HL-60/S4 treated with phorbol 12-myristate 13-acetate at 8.2 ng/mL for 4 days and 3 days (cell line): ENCODE data around the gene TECTA.
"Not testable (repeated sequence)": the region's sequence is repeated elsewhere in the genome, so short reads cannot be mapped to it uniquely, and the experiment has no call there.

Source experiments
- in situ Hi-C: fragments of 300-500 bp; cut with MboI; formaldehyde crosslinking; loops from 2 replicates; pipeline ENCODE4 v1.15.0; 2022; ENCODE audit warnings: low sequenced_read_pairs

Gene TECTA

GRCh38 chr11:121161349-121161917 is 60.4 kb downstream of the TECTA start:
- in situ Hi-C loops: no loop called here

- in situ Hi-C loops: no loop called here
These were observed 62.7 kb downstream of the TECTA start for GRCh38 chr11:121163658-121164308.

DNA sequence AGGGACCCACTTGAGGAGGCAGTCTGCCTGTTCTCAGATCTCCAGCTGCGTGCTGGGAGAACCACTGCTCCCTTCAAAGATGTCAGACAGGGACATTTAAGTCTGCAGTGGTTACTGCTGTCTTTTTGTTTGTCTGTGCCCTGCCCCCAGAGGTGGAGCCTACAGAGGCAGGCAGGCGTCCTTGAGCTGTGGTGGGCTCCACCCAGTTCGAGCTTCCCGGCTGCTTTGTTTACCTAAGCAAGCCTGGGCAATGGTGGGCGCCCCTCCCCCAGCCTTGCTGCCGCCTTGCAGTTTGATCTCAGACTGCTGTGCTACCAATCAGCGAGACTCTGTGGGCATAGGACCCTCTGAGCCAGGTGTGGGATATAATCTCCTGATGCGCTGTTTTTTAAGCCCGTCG is 76.6 kb downstream of the TECTA start:
- in situ Hi-C loops: not testable (repeated sequence)

DNA sequence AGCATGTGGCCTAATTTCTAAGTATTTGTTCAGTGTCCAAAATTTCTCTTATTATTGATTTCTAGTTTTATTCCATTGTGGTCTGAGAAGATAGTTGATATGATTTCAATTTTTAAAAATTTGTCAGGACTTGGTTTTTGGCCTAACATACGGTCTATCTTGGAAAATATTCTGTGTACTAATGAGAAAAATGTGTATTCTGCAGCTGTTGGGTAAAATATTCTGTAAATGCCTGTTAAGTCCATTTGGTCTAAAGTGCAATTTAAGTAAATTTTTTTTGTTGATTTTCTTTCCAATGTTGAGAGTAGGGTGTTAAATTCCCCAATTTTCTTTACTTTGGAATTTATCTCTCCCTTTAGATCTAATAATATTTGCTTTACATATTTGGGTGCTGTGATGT is 78.3 kb downstream of the TECTA start:
- in situ Hi-C loops: no loop called here

DNA sequence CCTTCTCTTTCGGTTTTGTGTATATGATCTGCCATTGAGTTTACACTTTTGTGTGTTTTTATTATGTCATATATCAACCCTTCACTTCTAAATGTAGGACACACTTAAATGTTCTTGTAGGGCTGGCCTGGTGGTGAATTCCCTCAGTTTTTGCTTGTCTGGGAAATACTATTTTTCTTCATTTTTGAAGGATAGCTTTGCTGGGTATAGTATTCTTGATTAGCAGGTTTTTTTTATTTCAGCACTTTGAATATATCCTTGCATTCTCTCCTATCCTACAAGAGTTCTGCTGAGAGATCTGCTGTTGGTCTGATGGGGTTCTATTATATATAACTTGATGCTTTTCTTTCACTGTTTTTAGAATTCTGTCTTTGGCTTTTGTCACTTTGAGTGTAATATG is 79.1 kb downstream of the TECTA start:
- in situ Hi-C loops: no loop called here

DNA sequence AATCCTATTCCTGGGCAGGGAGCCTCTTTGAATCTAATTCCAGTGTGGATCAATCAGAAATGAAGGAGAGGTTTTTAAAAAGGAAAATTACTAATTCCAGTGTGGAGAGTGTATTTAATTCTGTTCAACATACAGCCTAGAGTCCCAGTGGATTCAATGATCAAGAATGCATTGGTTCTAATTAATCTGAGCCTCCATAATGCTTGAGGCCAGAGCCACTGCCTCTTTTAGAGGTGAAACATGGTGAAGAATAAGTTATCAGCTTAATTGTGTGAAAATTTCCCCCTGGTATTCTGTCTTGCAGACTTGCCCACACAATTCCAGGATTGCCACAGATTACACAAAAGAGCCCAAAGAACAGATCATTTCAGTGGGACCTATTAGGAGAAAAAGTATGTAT is 87.7 kb downstream of the TECTA start:
- in situ Hi-C loops: no loop called here

DNA sequence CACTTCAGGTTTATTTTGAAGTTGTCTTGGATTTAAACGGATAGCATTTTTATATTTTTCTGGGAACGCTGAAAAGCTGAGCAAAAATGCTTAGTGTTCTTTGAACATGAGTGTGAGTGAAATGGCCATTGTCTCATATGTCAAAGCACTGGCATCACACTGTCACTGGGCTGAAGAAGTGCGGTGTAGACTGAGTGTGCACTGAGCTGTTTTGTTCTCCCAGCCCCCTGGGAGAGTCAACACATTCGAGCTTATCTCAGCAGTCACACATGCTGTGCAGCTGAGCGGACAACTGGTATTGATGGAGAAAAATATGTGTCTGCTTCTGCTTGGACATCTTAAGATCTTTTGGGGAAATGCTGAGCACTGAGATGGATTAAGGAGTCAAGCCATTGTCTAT is 90.8 kb downstream of the TECTA start:
- in situ Hi-C loops: no loop called here

DNA sequence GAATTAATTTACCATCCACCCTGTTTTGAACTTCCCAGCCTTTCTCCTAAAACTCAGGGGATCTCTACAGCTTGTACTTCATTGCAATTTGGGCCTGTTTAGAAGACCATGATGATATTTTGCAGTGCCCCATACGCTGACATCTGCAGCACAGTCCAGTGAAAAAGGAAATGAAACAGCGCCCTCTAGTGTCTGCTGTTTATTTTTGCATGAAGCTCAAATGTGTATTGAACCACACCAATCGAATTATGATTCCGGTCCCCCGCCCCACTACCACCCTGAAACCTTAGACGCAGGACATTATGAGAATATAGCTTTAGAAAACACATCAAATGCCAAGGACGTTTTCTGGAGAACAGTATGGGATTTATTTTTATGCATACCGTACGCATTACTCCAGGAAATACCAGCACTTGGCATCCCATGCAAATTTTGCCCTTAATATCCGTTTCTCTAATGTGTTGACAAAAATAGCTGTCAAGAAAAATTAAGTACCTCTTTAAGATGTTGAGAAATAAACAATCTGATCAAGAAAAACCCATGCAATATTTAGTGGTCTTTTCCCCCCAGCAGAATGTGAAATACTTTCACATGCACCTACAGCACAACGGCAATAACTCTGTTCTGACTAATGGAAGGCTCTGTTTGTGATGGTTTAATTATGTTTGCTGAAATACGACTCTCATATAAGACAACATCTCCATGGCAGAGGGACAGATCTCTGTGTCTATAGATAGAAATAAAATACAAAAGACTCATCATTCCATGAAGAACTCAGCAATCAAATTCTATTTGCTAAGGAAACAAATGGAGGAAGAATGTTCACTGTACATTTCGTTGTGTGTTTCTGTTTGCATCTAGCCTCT is 93.9 kb downstream of the TECTA start:
- in situ Hi-C loops: no loop called here

DNA sequence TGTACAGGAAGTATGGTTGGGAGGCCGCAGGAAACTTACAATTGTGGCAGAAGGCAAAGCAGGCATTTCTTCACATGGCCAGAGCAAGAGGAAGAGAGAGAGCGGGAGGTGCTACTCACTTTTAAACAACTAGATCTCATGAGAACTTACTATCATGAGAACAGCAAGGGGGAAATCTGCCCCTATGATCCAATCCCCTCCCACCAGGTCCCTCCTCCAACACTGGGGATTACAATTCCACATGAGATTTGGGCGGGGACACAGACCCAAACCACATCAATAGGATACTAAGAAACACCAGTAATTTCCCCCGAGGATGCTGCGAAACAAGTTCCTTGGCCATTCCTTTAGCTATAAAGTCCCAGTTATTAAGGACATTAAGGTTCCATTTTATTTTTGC is 97.4 kb downstream of the TECTA start:
- in situ Hi-C loops: no loop called here

DNA sequence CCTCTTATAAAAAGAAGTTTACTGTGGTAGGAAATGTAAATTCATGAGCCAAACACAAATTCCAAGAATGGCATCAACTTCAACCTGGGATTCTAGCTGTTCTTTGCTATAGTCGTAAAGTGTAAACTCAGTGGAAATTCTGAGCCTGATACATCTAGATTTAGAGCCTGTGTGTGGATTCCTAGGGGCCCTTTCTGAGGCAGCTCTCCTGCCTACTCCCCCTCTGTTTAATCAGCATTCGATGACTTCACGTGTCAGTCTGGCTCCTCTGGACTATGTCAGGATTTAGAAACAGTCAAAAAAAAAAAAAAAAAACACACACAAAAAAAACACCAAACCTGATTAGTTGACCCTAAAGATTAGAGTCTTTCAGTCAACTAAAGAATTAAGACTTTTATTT is 98.5 kb downstream of the TECTA start:
- in situ Hi-C loops: no loop called here

GRCh38 chr11:121206810-121207209 is 105.8 kb downstream of the TECTA start:
- in situ Hi-C loops: no loop called here

- in situ Hi-C loops: no loop called here
These were observed 106.6 kb downstream of the TECTA start for GRCh38 chr11:121207485-121208115.

GRCh38 chr11:121210445-121211080 is 109.5 kb downstream of the TECTA start:
- in situ Hi-C loops: no loop called here

DNA sequence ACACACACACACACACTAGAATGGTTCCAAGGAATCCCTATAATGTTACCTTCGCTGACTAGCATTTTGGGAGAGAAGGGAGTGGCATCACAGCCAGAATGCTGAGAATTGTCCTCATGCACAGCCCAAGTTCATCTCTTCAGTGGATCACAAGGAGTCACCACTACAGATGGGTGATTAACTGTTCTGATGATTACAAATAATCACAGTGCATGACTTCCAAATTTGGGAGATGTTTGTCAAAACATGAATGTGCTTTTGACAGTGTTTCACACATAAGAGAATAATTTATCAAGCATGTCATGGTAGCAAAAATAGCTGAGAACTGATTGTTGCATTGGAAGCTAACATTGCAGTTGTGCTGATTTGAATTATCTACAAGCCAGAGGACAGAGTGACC is 110.6 kb downstream of the TECTA start:
- in situ Hi-C loops: no loop called here

- in situ Hi-C loops: no loop called here
These were observed 111.7 kb downstream of the TECTA start for GRCh38 chr11:121212536-121213361.

DNA sequence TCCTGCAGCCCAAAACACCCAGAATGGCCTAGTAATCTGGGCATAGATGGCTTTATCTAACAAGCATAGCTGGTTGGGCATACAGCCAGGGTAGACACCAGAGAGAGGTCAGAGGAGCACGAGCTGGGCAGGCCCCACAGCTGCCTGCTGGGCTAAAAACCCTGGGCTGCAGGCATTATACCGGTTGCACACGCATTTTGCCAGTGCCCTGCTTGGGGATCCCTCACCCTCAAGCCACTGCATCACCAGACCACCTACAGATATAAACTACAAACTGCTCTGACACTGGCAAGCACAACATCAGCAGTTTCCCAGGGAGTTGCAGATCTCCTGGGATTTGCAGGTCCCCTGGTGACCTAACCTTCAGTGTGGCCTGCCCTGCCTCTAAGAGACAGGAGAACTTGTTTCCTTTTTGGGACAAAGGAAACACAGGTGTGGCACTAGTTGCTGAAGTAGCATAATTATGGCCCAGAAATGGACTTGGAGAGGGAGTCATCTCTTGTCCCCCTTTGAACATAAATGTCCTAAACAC is 112.4 kb downstream of the TECTA start:
- in situ Hi-C loops: no loop called here

DNA sequence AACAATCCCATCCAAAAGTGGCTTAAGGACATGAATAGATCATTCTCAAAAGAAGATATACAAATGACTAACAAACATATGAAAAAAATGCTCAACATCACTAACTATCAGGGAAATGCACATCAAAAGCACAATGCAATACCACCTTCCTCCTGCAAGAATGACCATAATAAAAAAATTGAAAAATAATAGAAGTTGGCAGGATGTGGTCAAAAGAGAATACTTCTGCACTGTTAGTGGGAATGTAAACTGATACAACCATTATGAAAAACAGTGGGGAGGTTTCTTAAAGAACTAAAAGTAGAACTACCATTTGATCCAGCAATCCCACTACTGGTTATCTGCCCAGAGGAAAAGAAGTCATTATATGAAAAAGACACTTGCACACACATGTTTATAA is 113.8 kb downstream of the TECTA start:
- in situ Hi-C loops: no loop called here

DNA sequence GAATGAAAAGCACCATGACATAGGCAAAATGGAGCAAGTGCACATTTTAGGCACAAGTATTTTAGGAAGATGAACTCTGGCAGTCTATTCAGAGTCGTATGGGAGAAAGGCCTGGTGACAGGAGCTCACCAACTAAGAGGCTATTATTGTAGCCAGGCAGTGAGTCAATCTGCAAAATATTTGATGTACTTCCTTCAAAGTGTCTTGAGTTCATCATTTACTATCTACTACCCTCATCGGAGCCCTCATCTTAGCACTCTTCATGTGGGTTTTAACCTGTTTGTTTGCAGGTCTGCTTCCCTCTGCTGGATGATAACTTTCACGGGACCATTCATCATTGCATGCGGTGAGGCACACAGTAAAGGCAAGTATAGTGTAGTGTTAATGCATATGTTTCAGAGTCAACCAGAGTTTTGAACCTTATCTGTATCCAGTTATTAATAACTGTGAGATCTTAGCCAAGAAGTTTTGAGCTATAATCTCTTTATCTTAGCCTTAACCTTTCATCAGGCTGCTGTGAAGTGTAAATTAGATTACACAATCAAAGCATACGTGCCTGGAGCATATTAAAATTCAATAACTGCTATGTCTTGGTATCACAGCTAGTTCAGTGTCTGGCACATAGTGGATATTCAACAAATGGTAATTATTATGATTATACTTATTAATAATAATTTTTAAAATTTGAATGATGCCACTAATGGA is 120.6 kb downstream of the TECTA start:
- in situ Hi-C loops: no loop called here

GRCh38 chr11:121223161-121223560 is 122.1 kb downstream of the TECTA start:
- in situ Hi-C loops: no loop called here
